HEK293 (cell line): Measurements from ENCODE around the gene SMIM32.

ENCODE experiments used
- CTCF ChIA-PET: fragments of 350-600 bp; formaldehyde crosslinking; extraction: SDS; loops from one replicate; lab custom pipeline; 2021; ENCODE audit warnings: antibody characterized with exemption; lab: Yijun Ruan, JAX
- POLR2A ChIA-PET: fragments of 300-600 bp; formaldehyde crosslinking; extraction: SDS; loops from one replicate; lab custom pipeline; 2020; ENCODE audit warnings: antibody characterized with exemption, inconsistent platforms; lab: Yijun Ruan, JAX
- H3K27ac ChIP-seq: fragments of 200-500 bp; sonication (Bioruptor generic); 2 replicates; pipeline ENCODE4 v1.5.1; 2014; ENCODE audit warnings: low read depth, low read length, control low read depth, inconsistent platforms; ENCODE audit errors: extremely low read depth
- H3K36me3 ChIP-seq, 2 experiments: fragments of 200-500 bp in 1 of 2; sonication (Bioruptor generic) in 1 of 2; 1 replicate in 1 of 2; 2 replicates in 1 of 2; pipeline ENCODE4 v1.5.1; 2014 to 2017; ENCODE audit warnings: inconsistent platforms in 2 of 2, low read length in 2 of 2; ENCODE audit not compliant: control insufficient read depth in 2 of 2, insufficient read depth in 1 of 2
- H3K4me1 ChIP-seq: fragments of 200-500 bp; sonication (Bioruptor generic); 2 replicates; pipeline ENCODE4 v1.5.1; 2014; ENCODE audit warnings: mild to moderate bottlenecking, low read length, inconsistent platforms; ENCODE audit not compliant: control insufficient read depth, insufficient read depth
- H3K4me3 ChIP-seq: 2 replicates; pipeline ENCODE4 v1.5.1; 2011; ENCODE audit warnings: low read depth, mild to moderate bottlenecking, control low read depth, low read length, moderate library complexity
- H3K9me3 ChIP-seq: fragments of 200-500 bp; sonication (Bioruptor generic); 2 replicates; pipeline ENCODE4 v1.5.1; 2014; ENCODE audit warnings: low read depth, low read length, inconsistent platforms; ENCODE audit not compliant: control insufficient read depth, insufficient read depth
- BCL11A ChIP-seq: fragments of 450-650 bp; formaldehyde crosslinking; IDR thresholded peaks from 2 replicates; pipeline ENCODE4 v1.5.1; 2016; ENCODE audit warnings: low read depth, missing biosample characterization, missing genetic modification characterization
- KLF9 ChIP-seq: fragments of 450-650 bp; formaldehyde crosslinking; IDR thresholded peaks from 2 replicates; pipeline ENCODE4 v1.5.1; 2016; ENCODE audit warnings: missing biosample characterization, missing genetic modification characterization, low read depth
- SALL2 ChIP-seq: fragments of 450-650 bp; formaldehyde crosslinking; IDR thresholded peaks from 2 replicates; pipeline ENCODE4 v1.5.0; 2017; ENCODE audit warnings: missing biosample characterization, mild to moderate bottlenecking, missing genetic modification characterization, borderline replicate concordance
- SCRT2 ChIP-seq: fragments of 450-650 bp; formaldehyde crosslinking; IDR thresholded peaks from 2 replicates; pipeline ENCODE4 v1.5.1; 2016; ENCODE audit warnings: missing biosample characterization, missing genetic modification characterization
- SP3 ChIP-seq: fragments of 450-650 bp; formaldehyde crosslinking; IDR thresholded peaks from 2 replicates; pipeline ENCODE4 v1.5.1; 2016; ENCODE audit warnings: missing biosample characterization, missing genetic modification characterization
- TRIM28 ChIP-seq: IDR thresholded peaks from 2 replicates; pipeline ENCODE4 v1.6.1; 2011; ENCODE audit warnings: low read length, control low read depth, borderline replicate concordance
- YY1 ChIP-seq: fragments of 450-650 bp; formaldehyde crosslinking; IDR thresholded peaks from 2 replicates; pipeline ENCODE4 v1.5.1; 2018; ENCODE audit warnings: missing biosample characterization, missing genetic modification characterization
- ZBTB48 ChIP-seq: fragments of 450-650 bp; formaldehyde crosslinking; IDR thresholded peaks from 2 replicates; pipeline ENCODE4 v1.5.1; 2016; ENCODE audit warnings: missing biosample characterization, missing genetic modification characterization
- ZFP3 ChIP-seq: fragments of 450-650 bp; formaldehyde crosslinking; IDR thresholded peaks from 2 replicates; pipeline ENCODE4 v1.5.1; 2016; ENCODE audit warnings: low read depth, missing biosample characterization, missing genetic modification characterization
- ZFP37 ChIP-seq: fragments of 450-650 bp; formaldehyde crosslinking; IDR thresholded peaks from 2 replicates; pipeline ENCODE4 v1.5.1; 2016; ENCODE audit warnings: missing biosample characterization, missing genetic modification characterization
- ZIC2 ChIP-seq: fragments of 450-650 bp; formaldehyde crosslinking; IDR thresholded peaks from 2 replicates; pipeline ENCODE4 v1.5.1; 2016; ENCODE audit warnings: missing biosample characterization, missing genetic modification characterization
- ZNF133 ChIP-seq: fragments of 450-650 bp; formaldehyde crosslinking; IDR thresholded peaks from 2 replicates; pipeline ENCODE4 v1.5.1; 2016; ENCODE audit warnings: missing biosample characterization, missing genetic modification characterization
- ZNF155 ChIP-seq: fragments of 450-650 bp; formaldehyde crosslinking; IDR thresholded peaks from 2 replicates; pipeline ENCODE4 v1.5.1; 2016; ENCODE audit warnings: missing biosample characterization, missing genetic modification characterization
- ZNF169 ChIP-seq: fragments of 450-650 bp; formaldehyde crosslinking; IDR thresholded peaks from 2 replicates; pipeline ENCODE4 v1.5.1; 2016; ENCODE audit warnings: missing biosample characterization, missing genetic modification characterization
- ZNF335 ChIP-seq: fragments of 450-650 bp; formaldehyde crosslinking; conservative IDR thresholded peaks from 2 replicates; pipeline ENCODE4 v1.5.1; 2016; ENCODE audit warnings: missing biosample characterization, missing genetic modification characterization
- ZNF366 ChIP-seq: fragments of 450-650 bp; formaldehyde crosslinking; conservative IDR thresholded peaks from 2 replicates; pipeline ENCODE4 v1.5.1; 2016; ENCODE audit warnings: missing biosample characterization, missing genetic modification characterization
- ZNF404 ChIP-seq: fragments of 450-650 bp; formaldehyde crosslinking; IDR thresholded peaks from 2 replicates; pipeline ENCODE4 v1.5.1; 2017; ENCODE audit warnings: missing biosample characterization, missing genetic modification characterization
- ZNF433 ChIP-seq: fragments of 450-650 bp; formaldehyde crosslinking; IDR thresholded peaks from 2 replicates; pipeline ENCODE4 v1.5.1; 2016; ENCODE audit warnings: missing biosample characterization, missing genetic modification characterization, low read depth
- ZNF623 ChIP-seq: fragments of 450-650 bp; formaldehyde crosslinking; IDR thresholded peaks from 2 replicates; pipeline ENCODE4 v1.5.1; 2016; ENCODE audit warnings: missing biosample characterization, missing genetic modification characterization
- ZNF670 ChIP-seq: fragments of 450-650 bp; formaldehyde crosslinking; IDR thresholded peaks from 2 replicates; pipeline ENCODE4 v1.5.1; 2016; ENCODE audit warnings: missing biosample characterization, missing genetic modification characterization, low read depth
- ZNF776 ChIP-seq: fragments of 450-650 bp; formaldehyde crosslinking; IDR thresholded peaks from 2 replicates; pipeline ENCODE4 v1.5.0; 2017; ENCODE audit warnings: missing biosample characterization, missing genetic modification characterization, borderline replicate concordance
- ZNF777 ChIP-seq: fragments of 450-650 bp; formaldehyde crosslinking; IDR thresholded peaks from 2 replicates; pipeline ENCODE4 v1.5.1; 2017; ENCODE audit warnings: missing biosample characterization, missing genetic modification characterization, borderline replicate concordance
- ZNF830 ChIP-seq: fragments of 450-650 bp; IDR thresholded peaks from 2 replicates; pipeline ENCODE4 v1.5.0; 2018; ENCODE audit warnings: missing biosample characterization, missing genetic modification characterization, low read depth, mild to moderate bottlenecking, moderate library complexity
- ZNF837 ChIP-seq: fragments of 450-650 bp; formaldehyde crosslinking; IDR thresholded peaks from 2 replicates; pipeline ENCODE4 v1.5.1; 2016; ENCODE audit warnings: missing biosample characterization, missing genetic modification characterization
- ZSCAN30 ChIP-seq: fragments of 450-650 bp; IDR thresholded peaks from 2 replicates; pipeline ENCODE4 v1.5.1; 2018; ENCODE audit warnings: missing biosample characterization, mild to moderate bottlenecking, missing genetic modification characterization, moderate library complexity
- TF ChIP-seq, protein P1 (sequence below): fragments of 450-650 bp; formaldehyde crosslinking; optimal IDR thresholded peaks from 2 replicates; pipeline ENCODE3; 2016; ENCODE audit warnings: missing biosample characterization, mild to moderate bottlenecking, missing genetic modification characterization
- TF ChIP-seq, protein P2 (sequence below): fragments of 450-650 bp; formaldehyde crosslinking; IDR thresholded peaks from 2 replicates; pipeline ENCODE4 v1.5.1; 2016; ENCODE audit warnings: missing biosample characterization, missing genetic modification characterization, borderline replicate concordance
- TF ChIP-seq, protein P3 (sequence below): fragments of 450-650 bp; formaldehyde crosslinking; IDR thresholded peaks from 2 replicates; pipeline ENCODE4 v1.5.1; 2016; ENCODE audit warnings: missing biosample characterization, missing genetic modification characterization

The SMIM32 gene

DNA sequence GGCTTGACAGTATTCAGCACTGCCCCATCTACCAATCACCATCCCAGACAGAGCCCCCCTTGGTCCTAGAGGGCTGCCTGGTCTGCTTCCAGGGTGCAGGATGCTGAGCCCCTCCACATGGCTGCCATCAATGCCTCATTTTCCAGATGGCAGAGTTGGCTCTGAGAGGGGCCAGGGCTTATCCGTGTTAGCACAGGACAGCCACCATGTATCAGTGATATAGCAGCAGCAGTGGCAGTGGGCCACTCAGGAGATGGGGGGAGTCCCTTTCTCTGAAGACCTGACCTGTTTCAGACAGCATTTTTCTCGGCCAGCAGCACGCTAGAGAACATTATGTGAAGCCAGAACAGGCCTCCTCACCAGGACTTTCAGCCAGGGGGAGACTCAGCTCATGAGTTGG is 1.6 kb upstream of the SMIM32 start:
- Histone ChIP-seq H3K27ac (no peak overlapping the region), H3K4me3 (no peak overlapping the region), H3K4me1 (no peaks in the 10 kb centered on the region; the same call in 1 of the 2 replicates), H3K36me3 (peaks cover 0 to 5% of the 10 kb centered on the region in 2 experiments; a peak in 1 of 3 replicates), H3K9me3 (no peaks in the 10 kb centered on the region)
- POLR2A ChIA-PET = no interaction called here
- TF ChIP-seq SALL2 (tag by site-specific recombination) (no peak), ZNF155 (no peak)
- CTCF ChIA-PET = interaction anchor here (1.0 to 1.8 kb wide), 2 partner anchors 17 to 19 kb away, joined by 3 to 9 read pairs; no protein-coding TSS in a partner anchor

DNA sequence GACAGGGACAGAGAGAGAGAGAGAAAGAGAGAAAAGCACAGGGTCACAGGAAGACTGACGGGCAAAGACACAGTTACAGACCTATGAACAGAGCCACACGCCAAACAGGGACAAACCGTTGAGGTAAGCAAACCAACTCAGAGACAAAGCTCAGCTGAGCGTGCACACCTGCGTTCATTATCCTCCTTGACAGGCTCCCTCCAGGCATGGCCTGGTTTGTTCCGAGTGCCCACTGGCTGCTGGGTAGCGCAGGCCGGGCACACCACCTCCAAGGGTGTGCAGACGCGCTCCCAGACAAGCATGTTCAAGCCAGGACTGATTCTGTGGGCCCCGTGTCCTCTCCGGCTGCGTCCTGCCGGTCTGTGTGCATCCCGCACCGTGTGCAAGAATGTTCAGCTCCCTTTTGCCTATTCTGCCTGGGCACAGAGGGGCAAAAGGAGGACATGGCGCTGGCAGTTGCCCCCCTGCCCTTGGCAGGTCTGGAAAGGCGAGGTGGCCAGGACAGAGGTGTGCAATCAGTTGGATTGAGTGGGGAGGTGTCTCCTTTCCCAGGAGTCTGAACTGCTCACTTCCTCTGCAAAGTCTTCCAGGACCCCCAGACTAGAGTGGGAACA is 467 bp upstream of the SMIM32 start:
- TF ChIP-seq ZSCAN30 (no peak), ZNF169 (tag by site-specific recombination) (no peak), ZNF366 (tag by site-specific recombination) (0 out of 2 replicates have a peak, but pooled peaks have one; percentile 37), KLF9 (tag by site-specific recombination) (0 out of 2 replicates have a peak, but pooled peaks have one; percentile 1), ZNF670 (tag by site-specific recombination) (no peak), ZNF776 (tag by site-specific recombination) (no peak), ZBTB48 (tag by site-specific recombination) (peak; percentile 27), TRIM28 (no peak), ZNF837 (no peak)
- TF ChIP-seq, all 188 proteins: peak for 3
- H3K27ac ChIP-seq = no peak overlapping the region
- POLR2A ChIA-PET = interaction anchor here (0.7 to 1.0 kb wide), 2 partner anchors 17 to 264 kb away, joined by 3 to 4 read pairs; no protein-coding TSS in a partner anchor
- H3K36me3 ChIP-seq = peaks cover 0 to 14% of the 10 kb centered on the region in 2 experiments; a peak in 1 of 3 replicates
- CTCF ChIA-PET = interaction anchor here (0.5 kb wide), 1 partner anchor 381 kb away, joined by 3 read pairs; no protein-coding TSS in a partner anchor
- no peak overlapping the region for H3K4me3 ChIP-seq
- no peaks in the 10 kb centered on the region for H3K9me3 ChIP-seq
- H3K4me1 ChIP-seq = no peaks in the 10 kb centered on the region; the same call in 1 of the 2 replicates

DNA sequence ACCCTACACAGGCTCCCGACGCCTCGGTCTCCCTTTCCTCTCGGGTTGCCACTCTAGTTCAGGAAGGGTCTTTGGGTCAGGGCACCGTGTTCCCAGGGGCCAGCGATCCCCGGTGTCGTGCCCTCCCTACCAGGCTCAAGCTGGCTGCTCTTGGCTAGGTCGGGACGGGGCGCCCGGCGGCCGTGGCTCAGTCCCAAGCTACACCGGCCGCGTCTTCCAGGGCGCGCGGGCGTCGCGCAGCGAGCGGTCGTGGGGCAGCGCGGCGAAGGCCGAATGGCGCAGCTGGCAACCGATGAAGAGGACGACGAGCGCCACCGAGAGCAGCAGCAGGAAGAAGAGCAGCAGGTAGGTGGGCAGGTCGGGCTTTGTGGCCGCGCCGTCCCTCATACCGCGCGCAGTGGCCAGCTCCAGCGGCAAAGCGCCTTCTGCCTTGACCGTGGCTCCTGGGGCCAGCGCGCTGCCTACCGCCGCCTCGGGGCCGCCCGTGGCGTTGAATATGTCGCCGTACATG is 892 bp downstream of the SMIM32 start:
- no peaks in the 10 kb centered on the region for H3K9me3 ChIP-seq
- POLR2A ChIA-PET = interaction anchor here (0.6 kb wide), 1 partner anchor 624 kb away, joined by 6 read pairs; no protein-coding TSS in a partner anchor
- CTCF ChIA-PET = interaction anchor here (0.6 to 0.9 kb wide), 3 partner anchors 20 to 452 kb away, joined by 3 to 5 read pairs (median 4); no protein-coding TSS in a partner anchor
- peak overlapping the region; percentile 35 for H3K4me3 ChIP-seq
- no peak overlapping the region for H3K27ac ChIP-seq
- H3K36me3 ChIP-seq = peaks cover 0 to 28% of the 10 kb centered on the region in 2 experiments; a peak in 1 of 3 replicates
- H3K4me1 ChIP-seq = no peaks in the 10 kb centered on the region; the same call in 1 of the 2 replicates
- TF ChIP-seq ZNF155 (no peak), YY1 (tag by site-specific recombination) (0 out of 2 replicates have a peak, but pooled peaks have one; percentile 15), ZNF623 (tag by site-specific recombination) (no peak), ZNF433 (tag by site-specific recombination) (no peak), ZNF830 (tag by site-specific recombination) (no peak), ZFP37 (tag by site-specific recombination) (peak; percentile 23; the same call in 1 of the 2 replicates), SP3 (tag by site-specific recombination) (no peak), ZNF404 (no peak), ZNF777 (tag by site-specific recombination) (no peak), BCL11A (tag by site-specific recombination) (peak; percentile 34; the same call in 1 of the 2 replicates), ZIC2 (tag by site-specific recombination) (peak; percentile 33), ZNF133 (no peak), SCRT2 (tag by site-specific recombination) (peak; percentile 71), ZNF776 (tag by site-specific recombination) (no peak), ZFP3 (tag by site-specific recombination) (no peak), ZNF335 (no peak)
- TF ChIP-seq, protein P1, sequence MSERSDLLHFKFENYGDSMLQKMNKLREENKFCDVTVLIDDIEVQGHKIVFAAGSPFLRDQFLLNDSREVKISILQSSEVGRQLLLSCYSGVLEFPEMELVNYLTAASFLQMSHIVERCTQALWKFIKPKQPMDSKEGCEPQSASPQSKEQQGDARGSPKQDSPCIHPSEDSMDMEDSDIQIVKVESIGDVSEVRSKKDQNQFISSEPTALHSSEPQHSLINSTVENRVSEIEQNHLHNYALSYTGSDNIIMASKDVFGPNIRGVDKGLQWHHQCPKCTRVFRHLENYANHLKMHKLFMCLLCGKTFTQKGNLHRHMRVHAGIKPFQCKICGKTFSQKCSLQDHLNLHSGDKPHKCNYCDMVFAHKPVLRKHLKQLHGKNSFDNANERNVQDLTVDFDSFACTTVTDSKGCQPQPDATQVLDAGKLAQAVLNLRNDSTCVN (tag by site-specific recombination) = no peak
- TF ChIP-seq, protein P2, sequence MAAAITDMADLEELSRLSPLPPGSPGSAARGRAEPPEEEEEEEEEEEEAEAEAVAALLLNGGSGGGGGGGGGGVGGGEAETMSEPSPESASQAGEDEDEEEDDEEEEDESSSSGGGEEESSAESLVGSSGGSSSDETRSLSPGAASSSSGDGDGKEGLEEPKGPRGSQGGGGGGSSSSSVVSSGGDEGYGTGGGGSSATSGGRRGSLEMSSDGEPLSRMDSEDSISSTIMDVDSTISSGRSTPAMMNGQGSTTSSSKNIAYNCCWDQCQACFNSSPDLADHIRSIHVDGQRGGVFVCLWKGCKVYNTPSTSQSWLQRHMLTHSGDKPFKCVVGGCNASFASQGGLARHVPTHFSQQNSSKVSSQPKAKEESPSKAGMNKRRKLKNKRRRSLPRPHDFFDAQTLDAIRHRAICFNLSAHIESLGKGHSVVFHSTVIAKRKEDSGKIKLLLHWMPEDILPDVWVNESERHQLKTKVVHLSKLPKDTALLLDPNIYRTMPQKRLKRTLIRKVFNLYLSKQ (tag by site-specific recombination) = no peak
- TF ChIP-seq, protein P3, sequence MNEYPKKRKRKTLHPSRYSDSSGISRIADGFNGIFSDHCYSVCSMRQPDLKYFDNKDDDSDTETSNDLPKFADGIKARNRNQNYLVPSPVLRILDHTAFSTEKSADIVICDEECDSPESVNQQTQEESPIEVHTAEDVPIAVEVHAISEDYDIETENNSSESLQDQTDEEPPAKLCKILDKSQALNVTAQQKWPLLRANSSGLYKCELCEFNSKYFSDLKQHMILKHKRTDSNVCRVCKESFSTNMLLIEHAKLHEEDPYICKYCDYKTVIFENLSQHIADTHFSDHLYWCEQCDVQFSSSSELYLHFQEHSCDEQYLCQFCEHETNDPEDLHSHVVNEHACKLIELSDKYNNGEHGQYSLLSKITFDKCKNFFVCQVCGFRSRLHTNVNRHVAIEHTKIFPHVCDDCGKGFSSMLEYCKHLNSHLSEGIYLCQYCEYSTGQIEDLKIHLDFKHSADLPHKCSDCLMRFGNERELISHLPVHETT (tag by site-specific recombination) = no peak
